Subcutaneous abdominal adipose tissue (tissue), 5 donors: ENCODE data around the gene FAM240A.

Experiments used
- H3K27ac ChIP-seq: one replicate; pipeline ENCODE4 v1.7.0; 2013; ENCODE audit warnings: low read depth, mild to moderate bottlenecking, inconsistent platforms, low read length, moderate library complexity
- H3K27me3 ChIP-seq, 5 donors: one replicate each; pipeline ENCODE4 v1.7.0; 2013; ENCODE audit warnings: low read length in 5 of 5, inconsistent platforms in 1 of 5; ENCODE audit not compliant: control insufficient read depth in 5 of 5, insufficient read depth in 4 of 5
- H3K36me3 ChIP-seq, 5 donors: one replicate each; pipeline ENCODE4 v1.7.0; 2013; ENCODE audit warnings: low read length in 5 of 5; ENCODE audit not compliant: control insufficient read depth in 5 of 5, insufficient read depth in 5 of 5
- H3K4me1 ChIP-seq, 5 donors: one replicate each; pipeline ENCODE4 v1.7.0; 2013; ENCODE audit warnings: low read length in 5 of 5, mild to moderate bottlenecking in 3 of 5, moderate library complexity in 1 of 5; ENCODE audit not compliant: control insufficient read depth in 5 of 5, insufficient read depth in 5 of 5
- H3K4me3 ChIP-seq, 5 donors: one replicate each; pipeline ENCODE4 v1.7.0; 2013; ENCODE audit warnings: low read length in 5 of 5, low read depth in 1 of 5
- H3K9ac ChIP-seq, 5 donors: one replicate each; pipeline ENCODE4 v1.7.0; 2013; ENCODE audit warnings: low read length in 5 of 5, mild to moderate bottlenecking in 4 of 5, moderate library complexity in 3 of 5
- H3K9me3 ChIP-seq, 5 donors: one replicate each; pipeline ENCODE4 v1.7.0; 2013; ENCODE audit warnings: low read length in 5 of 5; ENCODE audit not compliant: control insufficient read depth in 5 of 5
- donor health status: healthy.
- donor health status: healthy.
- donor health status: healthy.
- donor health status: healthy.
- donor health status: healthy.

FAM240A gene

DNA sequence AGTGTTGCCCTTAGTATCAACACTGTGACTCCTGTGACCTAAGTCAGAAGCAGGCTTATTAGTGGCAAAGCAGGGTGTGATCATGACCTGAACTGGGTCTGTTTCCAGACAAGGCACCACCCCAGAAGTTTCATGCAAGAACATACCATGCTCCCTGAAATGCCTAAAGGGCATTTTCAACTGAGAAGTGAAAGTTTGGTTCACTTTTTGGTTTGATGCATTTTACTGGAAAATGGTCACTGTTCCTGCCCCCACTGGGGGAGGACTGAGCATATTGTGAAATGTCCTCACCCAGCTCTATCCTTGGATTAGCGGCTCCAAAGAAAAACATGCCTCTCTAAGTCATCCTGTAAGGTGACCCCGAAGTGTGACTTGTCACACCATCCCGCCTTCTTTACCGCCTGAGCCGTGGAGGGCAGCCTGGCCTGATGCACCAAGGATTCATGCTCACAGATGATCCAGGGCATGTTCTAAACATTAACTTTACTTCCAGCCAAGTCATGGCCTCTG, 3.1 kb upstream of the FAM240A start:
- Histone ChIP-seq H3K27me3 (no peaks in the 10 kb centered on the region), H3K4me1 (peaks cover 0 to 18% (median 11%) of the 10 kb centered on the region in 5 donors), H3K9ac (no peak overlapping the region), H3K4me3 (no peak overlapping the region), H3K36me3 (no peaks in the 10 kb centered on the region), H3K27ac (no peak overlapping the region), H3K9me3 (no peaks in the 10 kb centered on the region)

GRCh38 chr3:46609944-46610722, 2.2 kb upstream of the FAM240A start:
- Histone ChIP-seq H3K9me3 (no peaks in the 10 kb centered on the region), H3K27ac (no peak overlapping the region), H3K36me3 (no peaks in the 10 kb centered on the region), H3K9ac (no peak overlapping the region), H3K4me3 (no peak overlapping the region), H3K4me1 (peaks cover 0 to 18% (median 11%) of the 10 kb centered on the region in 5 donors), H3K27me3 (no peaks in the 10 kb centered on the region)

DNA sequence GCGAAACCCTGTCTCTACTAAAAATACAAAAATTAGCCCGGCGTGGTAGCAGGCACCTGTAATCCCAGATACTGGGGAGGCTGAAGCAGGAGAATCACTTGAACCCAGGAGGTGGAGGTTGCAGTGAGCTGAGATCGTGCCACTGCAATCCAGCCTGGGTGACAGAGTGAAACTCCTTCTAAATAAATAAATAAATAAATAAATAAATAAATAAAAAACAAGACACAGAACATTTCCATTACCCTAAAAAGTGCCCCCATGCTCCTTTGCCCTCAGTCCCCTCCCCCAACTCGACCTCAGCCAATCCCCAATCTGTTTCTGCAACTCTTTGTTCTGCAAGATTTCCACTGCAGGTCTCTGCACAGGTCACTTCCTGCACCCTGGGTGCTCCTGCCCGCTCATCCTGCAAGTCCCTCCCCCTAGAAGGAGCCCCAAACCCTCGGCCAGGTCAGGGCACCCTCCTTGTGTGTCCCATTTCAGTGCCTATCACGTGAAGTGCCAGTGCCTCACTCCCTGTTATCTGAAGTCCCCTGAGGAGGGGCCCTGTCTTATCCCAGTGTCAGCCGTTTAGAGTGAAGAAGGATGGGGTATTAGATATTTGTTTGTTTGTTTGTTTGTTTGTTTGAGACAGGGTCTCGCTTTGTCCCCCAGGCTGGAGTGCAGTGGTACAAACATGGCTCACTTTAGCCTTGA, 1.1 kb downstream of the FAM240A start:
- Histone ChIP-seq H3K4me3 (no peak overlapping the region), H3K9me3 (no peaks in the 10 kb centered on the region), H3K36me3 (no peaks in the 10 kb centered on the region), H3K4me1 (peaks cover 0 to 10% (median 6%) of the 10 kb centered on the region in 5 donors), H3K27ac (no peak overlapping the region), H3K9ac (no peak overlapping the region), H3K27me3 (peaks cover 0 to 7% (median 0%) of the 10 kb centered on the region in 5 donors)

GRCh38 chr3:46614431-46614830, 2.1 kb downstream of the FAM240A start:
- H3K36me3 ChIP-seq: no peaks in the 10 kb centered on the region
- H3K4me3 ChIP-seq: no peak overlapping the region
- H3K9me3 ChIP-seq: no peaks in the 10 kb centered on the region
- H3K27ac ChIP-seq: no peak overlapping the region
- peaks cover 0 to 10% (median 6%) of the 10 kb centered on the region in 5 donors for H3K4me1 ChIP-seq
- no peak overlapping the region for H3K9ac ChIP-seq
- H3K27me3 ChIP-seq: peaks cover 0 to 7% (median 0%) of the 10 kb centered on the region in 5 donors

- no peaks in the 10 kb centered on the region for H3K9me3 ChIP-seq
- H3K27me3 ChIP-seq: peaks cover 0 to 7% (median 0%) of the 10 kb centered on the region in 5 donors
- H3K27ac ChIP-seq: no peak overlapping the region
- H3K9ac ChIP-seq: no peak overlapping the region
- no peak overlapping the region for H3K4me3 ChIP-seq
- H3K4me1 ChIP-seq: peaks cover 0 to 10% (median 9%) of the 10 kb centered on the region in 5 donors
- no peaks in the 10 kb centered on the region for H3K36me3 ChIP-seq
These were observed 2.9 kb downstream of the FAM240A start for GRCh38 chr3:46615050-46615775.

DNA sequence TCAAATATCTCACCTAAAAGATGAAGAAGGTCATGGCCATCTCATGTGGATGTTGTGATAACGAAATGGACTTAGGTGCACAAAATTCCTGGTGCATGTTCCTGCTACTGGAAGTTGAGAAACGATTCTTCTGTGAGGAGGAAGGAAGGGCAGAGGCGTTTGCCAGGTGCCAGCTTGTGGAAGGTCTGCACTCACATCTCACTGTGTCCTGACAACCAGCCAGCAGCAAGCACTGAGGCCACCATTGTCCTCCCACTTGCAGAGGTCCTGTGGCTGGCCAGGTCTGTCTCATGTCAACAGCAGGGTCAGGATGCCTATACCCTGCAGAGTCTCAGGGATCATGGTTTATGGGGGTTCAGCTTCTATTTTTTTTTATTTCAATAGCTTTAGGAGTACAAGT, 3.7 kb downstream of the FAM240A start:
- Histone ChIP-seq H3K9me3 (no peaks in the 10 kb centered on the region), H3K36me3 (no peaks in the 10 kb centered on the region), H3K27ac (no peak overlapping the region), H3K9ac (no peak overlapping the region), H3K27me3 (peaks cover 0 to 7% (median 0%) of the 10 kb centered on the region in 5 donors), H3K4me1 (peaks cover 0 to 14% (median 9%) of the 10 kb centered on the region in 5 donors), H3K4me3 (no peak overlapping the region)

DNA sequence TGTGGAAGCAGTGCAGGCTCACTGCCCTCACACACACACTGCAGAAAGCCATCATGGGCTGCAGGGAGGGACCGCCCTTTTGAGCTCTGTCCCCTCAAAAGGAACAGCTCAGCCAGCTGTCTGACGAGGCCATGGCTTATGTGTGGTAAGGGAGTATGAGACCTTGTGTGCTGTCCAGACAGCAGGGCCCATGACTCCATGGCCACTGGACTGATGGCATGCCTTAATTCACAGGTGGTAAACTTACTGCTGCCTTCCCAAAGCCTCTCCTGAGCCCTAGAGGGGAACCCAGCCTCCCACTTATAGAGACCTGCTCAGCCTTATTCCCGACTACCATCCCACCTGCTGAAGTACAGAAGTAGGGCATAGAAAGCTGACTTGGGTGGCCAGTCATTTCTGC, 5.6 kb downstream of the FAM240A start:
- no peak overlapping the region for H3K9ac ChIP-seq
- H3K27me3 ChIP-seq: peaks cover 0 to 7% (median 0%) of the 10 kb centered on the region in 5 donors
- H3K27ac ChIP-seq: no peak overlapping the region
- H3K9me3 ChIP-seq: no peaks in the 10 kb centered on the region
- H3K4me1 ChIP-seq: peaks cover 0 to 9% (median 0%) of the 10 kb centered on the region in 5 donors
- H3K4me3 ChIP-seq: no peak overlapping the region
- H3K36me3 ChIP-seq: no peaks in the 10 kb centered on the region

- Histone ChIP-seq H3K27me3 (peaks cover 0 to 7% (median 0%) of the 10 kb centered on the region in 5 donors), H3K36me3 (no peaks in the 10 kb centered on the region), H3K4me1 (peaks cover 0 to 9% (median 0%) of the 10 kb centered on the region in 5 donors), H3K9me3 (no peaks in the 10 kb centered on the region), H3K9ac (no peak overlapping the region), H3K27ac (no peak overlapping the region), H3K4me3 (no peak overlapping the region)
These were observed 7.8 kb downstream of the FAM240A start for GRCh38 chr3:46619845-46620778.

DNA sequence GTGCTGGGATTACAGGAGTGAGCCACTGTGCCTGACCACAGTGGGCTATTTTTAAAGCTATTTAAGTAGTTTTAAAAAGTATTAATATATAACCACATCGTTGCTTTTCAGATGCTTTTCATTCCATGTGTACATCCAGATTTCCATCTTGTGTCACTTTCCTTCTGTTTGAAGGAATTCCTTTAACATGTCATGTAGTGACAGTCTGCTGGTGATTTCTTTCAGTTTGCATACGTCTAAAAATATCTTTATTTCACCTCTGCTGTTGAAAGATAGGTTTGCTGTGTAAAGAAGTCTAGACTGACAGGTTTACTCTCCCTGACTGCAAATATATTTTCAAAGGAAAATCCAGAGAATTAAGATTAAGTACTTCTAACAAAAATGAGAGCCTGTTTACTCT, 12.2 kb downstream of the FAM240A start:
- no peaks in the 10 kb centered on the region for H3K27me3 ChIP-seq

More for the DNA sequence above, 12.2 kb downstream of the FAM240A start:
- no peak overlapping the region for H3K9ac ChIP-seq
- H3K4me3 ChIP-seq: no peak overlapping the region
- no peak overlapping the region for H3K27ac ChIP-seq
- no peaks in the 10 kb centered on the region for H3K9me3 ChIP-seq
- peaks cover 8 to 20% (median 12%) of the 10 kb centered on the region in 5 donors for H3K4me1 ChIP-seq
- no peaks in the 10 kb centered on the region for H3K36me3 ChIP-seq
